H1 (cell line): ENCODE measurements around the gene RASGRF1. TPM values are rescaled to one million over a fixed set of nuclear protein-coding genes. Genes with fewer than 3 reads are reported as not detected.

Experiments
- CTCF ChIA-PET: fragments of 300-600 bp; sonication (Branson Sonifier 250); formaldehyde crosslinking; loops from one replicate; lab custom pipeline; 2021; ENCODE audit not compliant: partially characterized antibody; lab: Charles Lee
- POLR2A ChIA-PET: fragments of 300-600 bp; sonication (Branson Sonifier 250); formaldehyde crosslinking; loops from one replicate; lab custom pipeline; 2021; ENCODE audit warnings: inconsistent platforms; ENCODE audit not compliant: partially characterized antibody; lab: Charles Lee
- DNase-seq, 2 experiments: peaks; one replicate each; pipeline versions ENCODE4 v3.0.0 to v3.0.0-alpha.2; 2010 to 2022; ENCODE audit warnings: low spot score in 2 of 2, low read depth in 1 of 2, mixed read lengths in 1 of 2
- FAIRE-seq: peaks from 2 replicates; lab custom pipeline; 2011; peaks lifted over from hg19 to GRCh38; lab: Jason Lieb, UNC
- H2AFZ ChIP-seq: 2 replicates; pipeline ENCODE4 v1.8.1; 2012; ENCODE audit warnings: low read length, inconsistent platforms
- H2AK5ac ChIP-seq: 2 replicates; pipeline ENCODE4 v1.6.1; 2013; ENCODE audit warnings: low read depth, low read length
- H2BK120ac ChIP-seq: replicated peaks from 2 replicates; pipeline ENCODE3; 2013; ENCODE audit warnings: low read depth, low read length, inconsistent platforms
- H2BK12ac ChIP-seq: 2 replicates; pipeline ENCODE4 v1.6.1; 2013; ENCODE audit warnings: low read depth, low read length
- H2BK15ac ChIP-seq: 2 replicates; pipeline ENCODE4 v1.6.1; 2013; ENCODE audit warnings: low read length
- H2BK20ac ChIP-seq: 2 replicates; pipeline ENCODE4 v1.6.1; 2013; ENCODE audit warnings: low read length
- H2BK5ac ChIP-seq: 2 replicates; pipeline ENCODE4 v1.6.1; 2013; ENCODE audit warnings: low read depth, low read length
- H3K14ac ChIP-seq: 2 replicates; pipeline ENCODE4 v1.6.1; 2013; ENCODE audit warnings: inconsistent platforms; ENCODE audit not compliant: insufficient read length
- H3K18ac ChIP-seq: 2 replicates; pipeline ENCODE4 v1.6.1; 2013; ENCODE audit warnings: low read length; ENCODE audit errors: extremely low read depth
- H3K23ac ChIP-seq: 2 replicates; pipeline ENCODE4 v1.6.1; 2013; ENCODE audit warnings: inconsistent platforms; ENCODE audit not compliant: insufficient read length
- H3K23me2 ChIP-seq: 2 replicates; pipeline ENCODE4 v1.6.1; 2013; ENCODE audit warnings: low read depth, low read length
- H3K27ac ChIP-seq: 2 replicates; pipeline ENCODE4 v1.6.1; 2011; ENCODE audit warnings: low read depth, low read length, inconsistent platforms
- H3K27me3 ChIP-seq, 4 experiments: replicated peaks in 1 of 4; 1 replicate in 1 of 4; 2 replicates in 3 of 4; pipeline versions ENCODE4 v1.6.1 to v1.8.1; 2011 to 2013; ENCODE audit warnings: low read length in 3 of 4, mild to moderate bottlenecking in 3 of 4, inconsistent platforms in 2 of 4, mixed read lengths in 2 of 4, moderate library complexity in 1 of 4; ENCODE audit not compliant: control insufficient read depth in 3 of 4, insufficient read depth in 3 of 4; ENCODE audit errors: extremely low read depth in 1 of 4
- H3K36me3 ChIP-seq, 4 experiments: 2 replicates each; pipeline versions ENCODE4 v1.6.1 to v1.8.1; 2011 to 2013; ENCODE audit warnings: mild to moderate bottlenecking in 4 of 4, low read length in 3 of 4, moderate library complexity in 2 of 4, control low read depth in 1 of 4, inconsistent platforms in 1 of 4; ENCODE audit not compliant: insufficient read depth in 4 of 4, control insufficient read depth in 2 of 4
- H3K4ac ChIP-seq: replicated peaks from 2 replicates; pipeline ENCODE3; 2013; ENCODE audit warnings: low read length, low read depth, mixed read lengths, inconsistent platforms; ENCODE audit not compliant: insufficient read length
- H3K4me1 ChIP-seq, 4 experiments: replicated peaks in 1 of 4; 1 replicate in 1 of 4; 2 replicates in 3 of 4; pipeline versions ENCODE4 v1.6.1 to v1.8.1; 2011 to 2013; ENCODE audit warnings: low read length in 3 of 4, inconsistent platforms in 2 of 4, mixed read lengths in 1 of 4; ENCODE audit not compliant: insufficient read depth in 4 of 4, control insufficient read depth in 3 of 4
- H3K4me2 ChIP-seq, 2 experiments: 2 replicates each; pipeline versions ENCODE4 v1.6.1 to v1.8.1; 2011 to 2013; ENCODE audit warnings: low read depth in 2 of 2, low read length in 2 of 2, control low read depth in 1 of 2, inconsistent platforms in 1 of 2, mild to moderate bottlenecking in 1 of 2; ENCODE audit not compliant: insufficient read depth in 1 of 2
- H3K4me3 ChIP-seq, 4 experiments: fragments of 200-600, 300-600 bp in 1 of 4; sonication (generic), shearing (Covaris generic), sonication (Bioruptor Twin) in 1 of 4; 2 replicates each; pipeline versions ENCODE4 v1.5.1 to v1.8.1; 2011 to 2016; ENCODE audit warnings: low read length in 4 of 4, low read depth in 3 of 4, control low read depth in 2 of 4, inconsistent platforms in 2 of 4, mild to moderate bottlenecking in 2 of 4, mixed read lengths in 1 of 4, moderate library complexity in 1 of 4; ENCODE audit not compliant: insufficient read depth in 2 of 4; ENCODE audit errors: extremely low read depth in 1 of 4
- H3K56ac ChIP-seq: replicated peaks from 2 replicates; pipeline ENCODE3; 2013; ENCODE audit warnings: low read depth, mild to moderate bottlenecking, mixed read lengths, low read length, inconsistent platforms; ENCODE audit not compliant: insufficient read length
- H3K79me1 ChIP-seq: 2 replicates; pipeline ENCODE4 v1.6.1; 2013; ENCODE audit warnings: low read depth, low read length, control low read depth
- H3K79me2 ChIP-seq, 2 experiments: 2 replicates each; pipeline versions ENCODE4 v1.6.1 to v1.8.1; 2012 to 2013; ENCODE audit warnings: low read length in 2 of 2, mild to moderate bottlenecking in 2 of 2, inconsistent platforms in 1 of 2; ENCODE audit not compliant: insufficient read depth in 2 of 2, control insufficient read depth in 1 of 2
- H3K9ac ChIP-seq, 4 experiments: replicated peaks in 1 of 4; 1 replicate in 1 of 4; 2 replicates in 3 of 4; pipeline versions ENCODE4 v1.6.1 to v1.8.1; 2011 to 2013; ENCODE audit warnings: low read depth in 3 of 4, low read length in 3 of 4, control low read depth in 2 of 4, mild to moderate bottlenecking in 2 of 4, moderate library complexity in 2 of 4, inconsistent platforms in 1 of 4; ENCODE audit errors: extremely low read depth in 1 of 4
- H3K9me3 ChIP-seq, 2 experiments: 2 replicates each; pipeline versions ENCODE4 v1.6.1 to v1.8.1; 2012 to 2013; ENCODE audit warnings: mild to moderate bottlenecking in 2 of 2, moderate library complexity in 2 of 2, control low read depth in 1 of 2, inconsistent platforms in 1 of 2, low read depth in 1 of 2, low read length in 1 of 2, mixed read lengths in 1 of 2; ENCODE audit not compliant: insufficient read depth in 2 of 2
- H4K20me1 ChIP-seq, 2 experiments: replicated peaks in 1 of 2; 2 replicates each; pipeline versions ENCODE3 to v1.8.1; 2011 to 2013; ENCODE audit warnings: inconsistent platforms in 2 of 2, low read length in 2 of 2, mild to moderate bottlenecking in 1 of 2; ENCODE audit not compliant: insufficient read depth in 2 of 2, control insufficient read depth in 1 of 2
- H4K5ac ChIP-seq: 2 replicates; pipeline ENCODE4 v1.6.1; 2013; ENCODE audit warnings: low read length, low read depth, mixed read lengths, inconsistent platforms; ENCODE audit not compliant: insufficient read length
- H4K8ac ChIP-seq: 2 replicates; pipeline ENCODE4 v1.8.0; 2013; ENCODE audit warnings: mild to moderate bottlenecking, moderate library complexity, low read length, inconsistent platforms; ENCODE audit not compliant: insufficient read depth; ENCODE audit errors: extremely low read depth
- H4K91ac ChIP-seq: replicated peaks from 2 replicates; pipeline ENCODE3; 2013; ENCODE audit warnings: low read length, mixed read lengths, inconsistent platforms; ENCODE audit not compliant: insufficient read length
- BRCA1 ChIP-seq: IDR thresholded peaks from 2 replicates; pipeline ENCODE4 v1.6.1; 2012; ENCODE audit warnings: low read depth, low read length, improper control_type of control experiment
- CBX8 ChIP-seq: fragments of 300-800, 300-1000 bp; sonication (generic); IDR thresholded peaks from 2 replicates; pipeline ENCODE4 v1.7.1; 2016; ENCODE audit warnings: low read depth, low read length, borderline replicate concordance
- CTBP2 ChIP-seq: IDR thresholded peaks from 2 replicates; pipeline ENCODE4 v1.7.0; 2011; ENCODE audit warnings: borderline replicate concordance, mild to moderate bottlenecking, moderate library complexity, mixed read lengths, low read length; ENCODE audit not compliant: insufficient read depth, insufficient read length
- EP300 ChIP-seq, 2 experiments: IDR thresholded peaks; 1 replicate in 1 of 2; 2 replicates in 1 of 2; pipeline ENCODE4 v1.6.1; 2011 to 2012; ENCODE audit warnings: low read depth in 2 of 2, low read length in 2 of 2, mild to moderate bottlenecking in 2 of 2, borderline replicate concordance in 1 of 2, inconsistent platforms in 1 of 2, moderate library complexity in 1 of 2
- EZH2 ChIP-seq: fragments of 200-600 bp; sonication (generic); IDR thresholded peaks from 2 replicates; pipeline ENCODE4 v1.7.1; 2012; ENCODE audit warnings: low read depth, mild to moderate bottlenecking, moderate library complexity, low read length, inconsistent platforms; ENCODE audit not compliant: severe bottlenecking
- GTF2F1 ChIP-seq: IDR thresholded peaks from 2 replicates; pipeline ENCODE4 v1.6.1; 2012; ENCODE audit warnings: low read depth, low read length, improper control_type of control experiment, borderline replicate concordance
- HDAC6 ChIP-seq: IDR thresholded peaks from one replicate; pipeline ENCODE4 v1.7.1; 2012; ENCODE audit warnings: low read depth, mild to moderate bottlenecking, inconsistent platforms, low read length, moderate library complexity
- MAFK ChIP-seq: IDR thresholded peaks from 2 replicates; pipeline ENCODE4 v1.6.1; 2012; ENCODE audit warnings: low read depth, mild to moderate bottlenecking, improper control_type of control experiment, low read length
- MAX ChIP-seq: IDR thresholded peaks from 2 replicates; pipeline ENCODE4 v1.6.1; 2012; ENCODE audit warnings: inconsistent platforms
- NRF1 ChIP-seq: IDR thresholded peaks from 2 replicates; pipeline ENCODE4 v1.6.1; 2011; ENCODE audit warnings: mild to moderate bottlenecking, low read depth, low read length, improper control_type of control experiment
- WGBS, 2 experiments: shearing (Covaris generic) in 1 of 2; methylation state at CpG; one replicate each; pipeline versions ENCODE4 v1.1.6 to v1.1.7; 2013 to 2015; ENCODE audit warnings: low lambda C conversion rate in 2 of 2, mixed read lengths in 2 of 2, inconsistent platforms in 1 of 2, low coverage in 1 of 2, missing lambda C conversion rate in 1 of 2; ENCODE audit not compliant: insufficient replicate concordance in 2 of 2, insufficient coverage in 1 of 2, insufficient read length in 1 of 2; ENCODE audit errors: extremely low coverage in 1 of 2, missing lambda C conversion rate in 1 of 2; 5-methylcytosine and 5-hydroxymethylcytosine counted together
- polyA plus RNA-seq, 7 experiments: library from polyadenylated mRNA; depleted of rRNA in 3 of 7; stranded (reverse) in 5 of 7; unstranded in 2 of 7; fragments of >200 nt in 5 of 7; fragments of 200-250 nt in 2 of 7; gene quantifications; 1 replicate in 5 of 7; 2 replicates in 1 of 7; 4 replicates in 1 of 7; pipeline versions ENCODE4 v1.2.1 to v1.2.3, GENCODE V29; 2011 to 2013; ENCODE audit warnings: missing spikeins in 2 of 7, mixed read lengths in 2 of 7
- total RNA-seq: library from RNA; stranded (reverse); fragmentation: NEBNext Ultra II Directional; extraction: Animal tissue kit (Norgen Biotek cat#: 25700); gene quantifications from 2 replicates; pipeline ENCODE4 v1.2.1, GENCODE V29; 2021

RASGRF1 gene
- total and polyA plus RNA-seq, 2 of the 8 experiments (the other 6 are each of a cell fraction or from before 2014, with no cell fraction given), result 0.42 to 0.67 TPM

GRCh38 chr15:78933187-78933822 lies 157.3 kb downstream of the RASGRF1 start:
- WGBS, 2 experiments, result 92% methylated on average over 12 of the region's 12 CpGs; no CpG with 5 or more reads in 1 of the 2 experiments
- ChIA-PET POLR2A (no interaction called here), CTCF (interaction anchor here (0.5 to 2.3 kb wide), 10 partner anchors 14 to 74 kb away, joined by 3 to 8 read pairs (median 3); no protein-coding TSS in a partner anchor)
- FAIRE-seq, result no peak
- no peaks in the 10 kb centered on the region for H3K4me1 ChIP-seq
- no peaks in the 10 kb centered on the region; a peak in 1 of 7 replicates for H3K27me3 ChIP-seq
- H3K4me2 ChIP-seq, result no peak overlapping the region
- H3K36me3 ChIP-seq, result peaks cover 0 to 6% (median 0%) of the 10 kb centered on the region in 4 experiments; a peak in 2 of 8 replicates
- no peaks in the 10 kb centered on the region for H3K23me2 ChIP-seq
- H2BK120ac ChIP-seq, result no peak overlapping the region
- H2BK12ac ChIP-seq, result no peak overlapping the region
- H3K79me2 ChIP-seq, result no peaks in the 10 kb centered on the region
- no peak overlapping the region; the same call in 1 of the 2 replicates for H4K8ac ChIP-seq
- no peaks in the 10 kb centered on the region for H4K20me1 ChIP-seq
- no peak overlapping the region for H2BK5ac ChIP-seq
- TF ChIP-seq NRF1, result no peak
- TF ChIP-seq HDAC6, result no peak
- TF ChIP-seq EP300 (IDR thresholded peaks at IDR 0.05; ENCODE audit: borderline replicate concordance in 1 of 2, low read depth in 2 of 2, low read length in 2 of 2), result no peak
- no peak for TF ChIP-seq BRCA1
- TF ChIP-seq CTBP2, result no peak
- no peak for TF ChIP-seq EZH2
- TF ChIP-seq MAFK, result no peak
- TF ChIP-seq MAX, result no peak
- no peak for TF ChIP-seq GTF2F1
- no peak for TF ChIP-seq CBX8
- no peak overlapping the region for H3K4me3 ChIP-seq
- no peak overlapping the region for H2BK15ac ChIP-seq
- H4K91ac ChIP-seq, result no peak overlapping the region
- H3K18ac ChIP-seq, result no peak overlapping the region
- H2AK5ac ChIP-seq, result no peak overlapping the region
- no peak overlapping the region for H3K56ac ChIP-seq
- no peak overlapping the region for H3K9ac ChIP-seq
- no peak overlapping the region for H3K4ac ChIP-seq
- DNase-seq, result no peak
- H3K79me1 ChIP-seq, result no peaks in the 10 kb centered on the region
- H3K27ac ChIP-seq, result no peak overlapping the region
- no peaks in the 10 kb centered on the region for H3K9me3 ChIP-seq
- no peak overlapping the region for H2AFZ ChIP-seq
- no peak overlapping the region for H3K23ac ChIP-seq
- H4K5ac ChIP-seq, result no peak overlapping the region
- no peak overlapping the region for H3K14ac ChIP-seq
- no peak overlapping the region for H2BK20ac ChIP-seq
